ENCODE data around the gene ZNF419.
"Not testable (repeated sequence)": the region's sequence is repeated elsewhere in the genome, so short reads cannot be mapped to it uniquely, and the experiment has no call there.

Gene ZNF419

DNA sequence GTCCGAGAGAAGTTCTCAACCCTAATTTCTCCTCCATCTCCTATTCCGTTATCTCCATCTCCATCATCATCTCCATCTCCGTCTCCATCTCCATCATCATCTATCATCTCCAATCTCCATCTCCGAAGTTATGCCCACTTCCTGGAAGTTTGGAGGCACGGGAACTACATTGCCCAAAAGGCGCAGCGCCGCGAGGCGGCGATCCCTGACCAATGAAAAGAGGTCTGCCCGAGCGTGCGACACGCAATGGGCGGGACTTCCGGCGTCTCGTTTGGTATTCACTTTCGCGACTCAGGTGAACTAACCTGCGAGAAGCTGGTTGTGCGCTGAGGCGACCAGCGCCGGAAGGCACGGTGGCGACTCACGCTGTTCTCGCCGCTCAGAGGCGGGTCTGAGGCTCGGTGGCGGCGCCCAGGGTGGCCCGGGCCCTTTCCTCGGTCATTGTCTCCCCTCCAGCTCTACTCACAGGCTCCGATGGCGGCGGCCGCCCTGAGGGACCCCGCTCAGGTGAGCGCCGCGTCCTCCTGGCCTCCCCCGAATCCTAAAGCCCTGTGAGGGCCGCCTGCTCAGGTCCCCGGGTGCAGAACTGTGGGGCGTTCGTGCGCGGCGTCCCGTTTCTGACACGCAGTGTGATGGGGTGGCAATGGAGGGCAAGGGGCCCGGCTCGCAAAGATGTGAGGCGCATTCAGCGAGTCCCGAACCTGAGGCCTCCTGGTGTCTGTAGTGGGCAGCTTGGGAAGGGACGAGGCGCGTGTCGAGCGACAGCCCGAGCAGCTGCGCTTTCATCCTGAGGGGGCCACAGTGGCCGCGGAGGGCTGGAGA, at the start of gene ZNF419:
Gene ZNF419, plus strand, starts transcription at position 274 of the 822 bp plus-strand sequence. Its CDS starts 201 bp downstream, at position 475.
- peak; percentile 95 for DNase-seq

DNA sequence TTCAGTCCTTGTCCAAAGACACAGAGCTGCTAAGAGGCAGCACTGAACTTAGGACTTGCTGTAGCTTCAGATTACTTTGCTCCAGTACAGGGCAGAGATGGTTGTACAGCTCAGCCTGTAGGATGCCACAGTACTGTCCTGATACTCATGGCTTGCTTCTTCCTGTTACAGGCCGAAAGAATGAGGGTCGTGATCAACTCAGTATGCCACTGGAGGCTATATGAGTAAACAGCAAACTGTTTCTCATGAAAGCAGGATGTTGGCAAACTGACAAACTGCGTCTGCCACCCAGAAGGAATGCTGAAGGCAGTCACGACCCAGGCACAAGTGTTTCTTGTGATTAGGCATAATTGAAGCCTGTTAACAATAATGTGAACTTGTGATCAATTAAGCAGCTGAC, 49.6 kb upstream of the ZNF419 start:
- no peak for DNase-seq

DNA sequence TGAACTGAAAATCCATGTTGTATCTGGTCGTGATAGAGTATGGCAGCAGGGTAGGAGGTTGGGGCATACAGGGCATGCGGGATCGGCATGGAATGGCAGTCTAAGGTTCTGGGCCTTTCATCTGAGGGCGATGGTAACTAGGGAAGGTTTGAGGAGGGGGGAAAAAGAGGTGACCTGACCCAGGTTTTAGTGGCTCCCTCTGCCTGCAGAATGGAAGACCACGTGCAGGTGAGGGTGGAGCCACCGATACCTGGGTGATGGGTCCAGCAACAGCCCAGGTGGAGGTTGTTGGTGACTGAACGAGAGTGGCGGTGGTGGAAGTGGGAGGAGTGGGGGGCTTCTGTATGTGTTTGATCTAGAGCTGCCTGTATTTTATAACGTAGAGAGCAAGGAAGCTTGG, 48.6 kb upstream of the ZNF419 start:
- DNase-seq, result no peak

DNA sequence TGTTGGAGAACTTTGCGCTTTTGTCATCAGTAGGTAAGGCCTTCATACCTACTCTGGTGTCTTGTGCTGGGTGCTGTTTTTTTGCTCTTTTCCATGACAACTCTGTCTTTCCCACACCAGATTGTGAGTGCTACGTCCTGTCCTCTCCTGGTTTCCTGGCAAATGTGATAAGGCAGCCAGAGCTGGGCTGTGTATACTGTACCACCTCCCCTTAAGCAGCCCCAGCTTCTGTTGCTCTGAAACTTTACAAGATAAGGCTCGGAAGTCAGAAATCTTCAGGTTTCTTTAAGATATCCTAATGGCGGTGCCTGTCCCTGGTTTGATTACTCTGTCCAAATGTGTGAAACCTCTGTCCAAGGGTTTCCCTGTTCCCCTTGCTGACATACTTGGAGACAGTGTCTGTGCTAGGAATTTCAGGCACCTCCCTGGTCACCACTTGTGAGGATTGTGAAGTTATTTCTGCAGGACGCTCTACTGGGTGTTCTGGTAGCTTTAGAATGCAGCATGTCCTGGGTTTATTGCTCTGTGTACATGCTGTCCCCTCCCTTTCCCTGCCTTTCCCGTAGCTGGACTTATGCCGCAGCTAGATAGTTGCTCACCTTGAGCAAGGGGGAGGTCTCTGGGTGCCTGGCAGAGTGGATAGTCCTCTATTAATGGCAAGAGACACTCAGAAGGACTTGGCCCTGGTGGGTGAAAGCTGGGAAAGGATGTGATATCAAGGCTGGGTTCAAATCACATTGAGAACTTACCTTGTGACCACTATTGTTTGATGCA, 45.4 kb upstream of the ZNF419 start:
- DNase-seq, result no peak

DNA sequence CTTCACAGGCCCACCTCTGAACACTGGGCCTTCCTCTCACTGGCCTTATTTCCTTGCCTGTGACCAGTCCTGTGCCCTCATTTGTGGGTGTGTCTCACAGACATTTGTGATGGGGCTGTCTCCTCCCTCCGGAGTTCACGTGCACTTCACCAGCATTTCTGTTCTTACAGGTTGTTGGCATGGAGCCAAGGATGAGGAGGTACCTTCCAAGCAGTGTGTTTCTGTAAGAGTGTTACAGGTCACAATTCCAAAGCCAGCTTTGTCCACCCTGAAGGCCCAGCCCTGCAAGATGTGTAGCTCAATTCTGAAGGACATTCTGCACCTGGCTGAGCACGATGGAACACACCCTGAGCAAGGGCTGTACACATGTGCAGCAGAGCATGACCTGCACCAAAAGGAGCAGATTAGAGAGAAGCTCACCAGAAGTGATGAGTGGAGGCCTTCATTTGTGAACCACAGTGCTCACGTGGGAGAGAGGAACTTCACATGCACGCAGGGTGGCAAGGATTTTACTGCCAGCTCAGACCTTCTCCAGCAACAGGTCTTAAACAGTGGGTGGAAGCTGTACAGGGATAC, 44.3 kb upstream of the ZNF419 start:
- no peak for DNase-seq

DNA sequence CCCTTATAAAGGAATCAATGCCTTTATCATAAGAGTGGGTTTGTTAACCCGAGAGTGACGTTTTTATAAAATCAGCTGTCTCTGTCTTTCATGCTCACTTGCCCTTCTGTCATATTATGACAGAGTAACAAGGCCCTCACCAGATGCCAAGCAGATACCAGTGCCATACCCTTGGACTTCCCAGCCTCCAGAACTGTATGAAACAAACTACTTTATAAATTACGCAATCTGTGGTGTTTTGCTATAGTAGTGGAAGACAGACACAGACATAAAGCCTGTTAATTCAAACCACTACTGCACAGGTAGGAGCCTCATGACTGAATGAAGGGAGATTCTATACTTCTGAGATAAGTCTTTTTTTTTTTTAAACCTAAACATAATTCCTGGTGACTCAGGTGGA, 35.2 kb upstream of the ZNF419 start:
- DNase-seq, result no peak

DNA sequence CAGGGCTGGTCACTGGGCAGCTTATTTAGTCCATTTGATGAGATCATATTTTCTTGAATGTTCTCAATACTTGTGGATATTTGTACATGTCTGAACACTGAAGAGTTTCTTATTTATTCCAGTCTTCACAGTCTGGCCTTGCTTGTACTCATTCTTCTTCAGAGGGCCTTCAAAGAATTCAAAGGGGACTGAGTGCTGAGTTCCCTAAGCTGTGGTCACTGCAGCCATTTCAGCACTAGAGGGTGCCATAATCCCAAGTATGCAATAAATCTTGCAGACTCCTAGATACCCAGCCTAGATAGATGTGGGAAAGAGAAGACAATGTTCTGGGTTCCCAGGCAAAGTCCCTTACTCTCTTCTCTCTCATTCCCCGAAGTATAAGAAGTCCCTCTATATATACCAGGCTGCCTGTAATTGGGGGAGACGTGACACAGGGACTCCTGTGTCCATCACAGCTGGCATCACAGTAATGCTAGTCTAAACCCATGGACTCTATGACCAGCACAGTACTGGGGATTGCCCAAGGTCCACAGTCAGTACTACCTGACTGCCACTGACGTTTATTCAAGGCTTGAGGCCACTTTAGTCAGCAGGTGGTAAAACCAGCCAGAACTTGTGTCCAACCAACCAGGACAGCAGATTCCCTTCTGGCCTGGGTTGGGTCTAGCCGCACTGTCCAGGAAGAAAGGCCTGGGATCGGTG, 21.7 kb upstream of the ZNF419 start:
- DNase-seq, result peak; percentile 56

DNA sequence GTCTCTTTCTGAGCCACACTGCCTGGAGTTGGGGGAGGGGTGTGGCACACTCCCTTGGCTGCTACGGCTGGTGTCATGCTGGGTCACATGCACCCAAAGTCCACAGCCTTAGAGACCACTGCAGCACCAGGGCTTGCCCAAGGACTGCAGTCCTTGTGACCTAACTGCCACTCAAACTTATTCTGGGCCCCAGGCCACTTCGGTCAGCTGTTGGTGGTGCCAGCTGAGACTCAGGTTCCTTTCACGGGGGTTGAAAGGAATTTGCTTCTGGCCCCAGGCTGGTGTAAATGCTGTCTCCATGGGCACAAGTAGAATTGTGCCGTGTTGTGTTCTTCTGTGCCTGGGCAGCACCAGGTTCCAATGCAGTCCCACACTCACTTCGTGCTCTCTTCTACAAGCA, 21.1 kb upstream of the ZNF419 start:
- DNase-seq, result no peak

DNA sequence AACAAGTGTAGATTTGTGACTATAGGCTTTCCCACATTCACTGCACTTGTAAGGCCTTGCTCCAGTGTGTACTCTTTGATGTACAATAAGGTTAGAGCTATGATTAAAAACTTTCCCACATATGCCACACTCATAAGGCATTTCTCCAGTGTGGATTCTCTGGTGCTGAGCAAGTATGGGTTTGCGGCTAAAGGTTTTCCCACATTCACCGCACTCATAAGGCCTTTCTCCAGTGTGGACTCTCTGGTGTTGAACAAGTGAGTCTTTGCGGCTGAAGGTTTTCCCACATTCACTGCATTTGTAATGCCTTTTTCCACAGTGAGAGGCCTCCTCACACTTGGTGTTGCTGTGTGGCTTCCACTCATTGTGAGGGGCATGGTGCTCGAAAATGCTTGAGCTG, 13.9 kb upstream of the ZNF419 start:
- no peak for DNase-seq

DNA sequence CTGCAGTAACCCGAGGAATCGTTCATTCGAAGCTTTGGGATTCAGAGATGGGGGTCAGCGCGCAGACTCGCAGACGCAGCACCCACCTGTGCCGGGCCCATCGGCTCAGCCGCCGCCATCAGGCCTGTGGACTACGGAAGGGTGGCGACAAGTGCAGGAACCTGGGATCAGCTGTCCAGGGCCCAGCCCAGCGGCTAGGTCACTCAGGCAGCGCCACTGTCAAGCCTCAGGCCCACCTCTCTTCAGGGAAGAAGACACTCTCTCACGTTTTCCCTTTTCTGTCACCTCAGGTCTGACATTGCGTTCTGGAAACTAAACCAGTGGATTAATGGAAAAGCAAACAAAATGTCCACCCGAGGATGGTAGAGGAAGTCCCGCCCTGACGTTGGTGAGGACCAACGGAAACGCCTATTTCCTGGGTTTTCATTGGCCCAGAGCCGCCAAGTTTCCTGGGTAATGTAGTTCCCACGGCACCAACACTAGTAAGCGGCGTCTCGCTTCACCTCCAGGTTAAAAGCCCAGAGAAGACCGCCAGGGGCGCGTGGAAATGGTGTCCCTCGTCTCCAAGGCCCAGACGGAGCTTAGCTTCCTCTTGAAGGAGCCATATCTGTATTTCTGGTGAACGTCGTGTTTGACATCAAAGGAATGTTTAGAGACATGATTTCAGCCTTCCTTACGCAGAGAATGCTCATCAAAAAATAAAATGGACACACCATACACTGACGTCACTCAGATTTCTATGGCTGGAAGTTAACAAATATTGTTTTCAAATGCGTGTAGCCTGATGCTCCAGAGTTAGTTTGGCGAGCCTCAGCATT, 10.2 kb upstream of the ZNF419 start, which contains the start of gene ZNF772:
Gene ZNF772, minus strand, starts transcription at position 376 of the 818 bp plus-strand sequence. Its CDS starts 257 bp downstream, at position 119.
- DNase-seq, result peak; percentile 94

DNA sequence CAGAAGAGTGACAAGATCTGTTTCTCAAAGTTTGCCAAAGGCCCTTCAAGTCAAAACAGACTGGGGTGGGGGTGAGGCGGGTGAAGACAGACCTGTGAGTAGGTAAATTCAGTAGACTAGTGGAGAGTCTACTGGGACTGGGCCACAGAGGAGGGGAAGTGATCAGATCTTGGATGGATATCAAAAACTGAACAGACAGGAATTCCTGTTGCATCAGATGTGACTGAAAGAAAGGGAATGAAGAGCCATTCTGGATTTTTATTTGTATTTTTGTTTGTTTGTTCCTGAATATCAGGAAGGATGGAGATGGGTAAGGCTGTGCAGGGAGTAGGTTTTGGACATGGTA, 722 bp downstream of the ZNF419 start:
- DNase-seq, result not testable (repeated sequence)

DNA sequence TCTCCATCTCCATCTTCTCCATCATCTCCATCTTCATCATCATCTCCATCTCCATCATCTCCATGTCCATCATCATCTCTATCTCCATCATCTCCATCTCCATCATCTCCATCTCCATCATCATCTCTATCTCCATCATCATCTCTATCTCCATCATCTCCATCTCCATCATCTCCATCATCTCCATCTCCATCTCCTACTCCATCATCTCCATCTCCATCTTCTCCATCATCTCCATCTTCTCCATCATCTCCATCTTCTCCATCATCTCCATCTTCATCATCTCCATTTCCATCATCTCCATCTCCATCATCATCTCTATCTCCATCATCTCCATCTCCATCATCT, 11.8 kb downstream of the ZNF419 start:
- DNase-seq, result not testable (repeated sequence)

DNA sequence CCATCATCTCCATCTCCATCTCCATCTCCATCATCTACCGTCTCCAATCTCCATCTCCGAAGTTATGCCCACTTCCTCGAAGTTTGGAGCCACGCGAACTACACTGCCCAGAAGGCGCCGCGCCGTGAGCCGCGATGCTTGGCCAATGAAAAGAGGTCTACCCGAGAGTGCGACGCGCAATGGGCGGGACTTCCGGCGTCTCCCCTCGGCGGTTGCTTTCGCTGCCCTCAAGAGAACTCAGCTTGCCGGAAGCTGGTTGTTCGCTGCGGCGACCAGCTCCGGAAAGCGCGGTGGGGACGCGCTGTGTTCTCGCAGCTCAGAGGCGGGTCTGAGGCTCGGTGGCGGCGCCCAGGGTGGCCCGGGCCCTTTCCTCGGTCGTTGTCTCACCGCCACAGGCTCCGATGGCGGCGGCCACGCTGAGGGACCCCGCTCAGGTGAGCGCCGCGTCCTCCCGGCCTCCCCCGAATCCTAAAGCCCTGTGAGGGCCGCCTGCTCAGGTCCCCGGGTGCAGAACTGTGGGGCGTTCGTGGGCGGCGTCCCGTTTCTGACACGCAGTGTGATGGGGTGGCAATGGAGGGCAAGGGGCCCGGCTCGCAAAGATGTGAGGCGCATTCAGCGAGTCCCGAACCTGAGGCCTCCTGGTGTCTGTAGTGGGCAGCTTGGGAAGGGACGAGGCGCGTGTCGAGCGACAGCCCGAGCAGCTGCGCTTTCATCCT, 12.3 kb downstream of the ZNF419 start, which contains the start of gene ZNF773:
Gene ZNF773, plus strand, starts transcription at position 259 of the 716 bp plus-strand sequence. Its CDS starts 143 bp downstream, at position 402.
- DNase-seq, result peak; percentile 97

DNA sequence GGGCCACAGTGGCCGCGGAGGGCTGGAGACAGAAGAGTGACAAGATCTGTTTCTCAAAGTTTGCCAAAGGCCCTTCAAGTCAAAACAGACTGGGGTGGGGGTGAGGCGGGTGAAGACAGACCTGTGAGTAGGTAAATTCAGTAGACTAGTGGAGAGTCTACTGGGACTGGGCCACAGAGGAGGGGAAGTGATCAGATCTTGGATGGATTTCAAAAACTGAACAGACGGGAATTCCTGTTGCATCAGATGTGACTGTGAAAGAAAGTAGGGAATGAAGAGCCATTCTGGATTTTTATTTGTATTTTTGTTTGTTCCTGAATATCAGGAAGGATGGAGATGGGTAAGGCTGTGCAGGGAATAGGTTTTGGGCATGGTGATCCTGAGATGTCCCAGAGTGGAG, 12.8 kb downstream of the ZNF419 start:
- not testable (repeated sequence) for DNase-seq

DNA sequence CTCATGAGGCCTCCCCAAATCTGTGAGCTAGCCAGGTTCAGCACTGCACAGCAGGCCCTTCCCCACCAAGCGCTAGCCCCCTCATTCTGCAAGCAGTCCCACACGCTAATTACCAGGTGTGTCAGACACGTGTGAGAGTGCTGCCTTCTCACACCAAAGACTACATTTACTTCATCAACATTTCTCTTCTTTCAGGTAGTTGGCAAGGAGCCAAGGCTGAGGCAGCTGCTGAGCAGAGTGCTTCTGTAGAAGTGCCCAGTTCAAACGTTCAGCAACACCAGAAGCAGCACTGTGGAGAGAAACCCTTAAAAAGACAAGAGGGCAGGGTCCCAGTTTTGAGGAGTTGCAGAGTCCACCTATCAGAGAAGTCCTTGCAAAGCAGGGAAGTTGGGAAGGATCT, 18.6 kb downstream of the ZNF419 start:
- DNase-seq, result no peak

DNA sequence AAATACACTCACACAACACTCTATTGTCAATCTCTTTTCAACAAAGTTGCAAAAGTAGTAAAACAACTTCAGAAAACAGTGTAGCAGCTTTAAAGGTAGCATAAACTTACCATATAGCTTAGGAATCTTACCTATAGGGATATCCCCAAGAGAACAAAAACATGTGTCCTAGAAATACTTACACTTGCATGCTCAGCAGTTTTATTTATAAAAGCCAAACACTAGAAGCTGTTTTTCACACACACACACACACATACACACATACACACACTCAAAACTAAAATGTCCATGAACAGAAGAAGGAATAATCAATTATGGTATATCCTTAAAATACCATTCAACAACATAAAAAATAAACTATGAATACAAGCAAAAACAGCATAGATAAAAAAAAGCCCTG, 23.9 kb downstream of the ZNF419 start:
- no peak for DNase-seq

DNA sequence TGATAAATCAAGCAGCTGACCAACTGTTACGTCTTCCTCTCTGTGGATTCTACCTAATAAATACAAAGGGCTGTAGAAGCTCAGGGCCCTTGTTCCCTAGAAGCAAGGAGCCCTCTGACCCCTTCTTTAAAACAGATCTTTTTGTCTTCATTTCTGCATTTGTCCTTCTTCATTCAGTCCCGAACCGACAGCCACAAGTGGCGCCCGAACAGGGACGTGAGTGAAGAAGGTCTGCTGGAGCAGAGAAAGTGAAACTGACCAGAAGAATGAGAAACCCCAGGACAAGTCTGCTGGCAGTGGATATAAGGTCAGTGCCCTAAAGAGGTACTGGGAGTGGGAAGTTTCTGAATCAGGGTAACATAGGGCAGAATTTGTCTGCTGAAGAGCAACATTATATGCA, 25.3 kb downstream of the ZNF419 start:
- peak; percentile 11 for DNase-seq

DNA sequence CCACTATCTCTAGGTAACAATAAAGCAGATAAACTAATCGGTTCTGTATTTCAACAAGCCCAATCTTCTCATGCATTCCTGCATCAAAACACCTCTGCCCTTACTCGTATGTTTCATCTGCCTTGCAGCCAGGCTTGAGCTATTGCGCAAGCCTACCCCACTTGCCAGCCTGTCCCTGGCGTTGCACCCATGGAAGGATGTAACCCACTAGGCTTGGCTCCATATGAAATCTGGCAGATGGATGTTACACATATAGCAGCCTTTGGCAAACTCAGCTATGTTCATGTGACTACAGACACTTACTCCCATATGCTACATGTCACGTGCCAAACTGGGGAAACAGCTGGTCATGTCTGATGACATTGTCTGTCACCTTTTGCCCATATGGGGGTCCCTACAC, 27.7 kb downstream of the ZNF419 start:
- no peak for DNase-seq

DNA sequence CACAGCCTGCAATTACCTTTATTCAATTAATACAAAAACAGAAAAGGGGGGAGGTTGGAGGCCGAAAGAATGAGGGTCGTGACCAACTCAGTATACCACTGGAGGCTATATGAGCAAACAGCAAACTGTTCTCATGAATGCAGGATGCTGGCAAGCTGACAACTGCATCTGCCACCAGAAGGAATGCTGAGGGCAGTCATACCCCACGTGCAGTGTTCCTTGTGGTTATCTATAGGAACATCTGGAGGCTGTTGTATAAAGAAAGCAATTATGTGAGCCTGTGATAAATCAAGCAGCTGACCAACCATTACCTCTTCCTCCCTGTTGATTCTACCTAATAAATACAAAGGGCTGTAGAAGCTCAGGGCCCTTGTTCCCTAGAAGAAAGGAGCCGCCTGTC, 30.5 kb downstream of the ZNF419 start:
- not testable (repeated sequence) for DNase-seq

DNA sequence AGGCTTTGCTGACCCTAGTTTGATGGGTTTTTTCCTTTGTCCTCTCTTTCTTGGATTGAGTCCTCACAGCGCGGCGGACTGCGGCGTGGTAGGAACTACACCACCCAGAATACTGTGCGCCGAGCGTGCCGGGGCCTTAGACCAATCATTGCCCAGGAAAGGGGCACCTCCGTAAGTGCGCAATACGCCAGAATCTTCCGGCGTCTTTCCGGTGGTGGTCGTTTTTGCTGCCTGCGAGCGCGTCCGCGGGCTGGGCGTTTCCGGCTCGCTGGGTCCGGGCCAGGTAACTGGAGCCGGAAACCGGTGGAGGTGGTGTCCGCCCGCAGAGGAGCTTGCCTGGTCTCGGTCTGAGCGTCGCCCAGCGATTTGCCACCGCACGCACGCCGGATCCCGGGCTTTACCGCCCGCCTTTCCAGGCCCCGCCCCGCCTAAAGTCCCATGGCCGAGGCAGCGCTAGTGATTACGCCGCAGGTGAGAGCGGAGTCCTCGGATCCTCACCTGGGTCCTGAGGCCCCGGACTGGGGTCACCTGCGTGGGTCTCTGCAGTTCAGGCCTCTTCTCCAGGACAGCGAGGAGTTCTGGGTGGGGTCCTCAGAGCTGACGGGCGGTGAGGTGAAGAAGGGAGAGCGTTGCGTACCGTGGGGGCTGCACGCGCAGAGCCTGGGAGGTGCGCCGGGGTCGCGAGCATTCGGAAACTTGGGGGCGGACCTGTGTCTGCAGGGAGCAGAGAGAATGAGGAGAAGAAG, 39.8 kb downstream of the ZNF419 start, which contains the start of gene ZNF549:
Gene ZNF549, plus strand, starts transcription at position 221 of the 746 bp plus-strand sequence. Its CDS starts 218 bp downstream, at position 439.
- DNase-seq, result peak; percentile 94
